ENCODE data around the gene UFSP2.

DNA sequence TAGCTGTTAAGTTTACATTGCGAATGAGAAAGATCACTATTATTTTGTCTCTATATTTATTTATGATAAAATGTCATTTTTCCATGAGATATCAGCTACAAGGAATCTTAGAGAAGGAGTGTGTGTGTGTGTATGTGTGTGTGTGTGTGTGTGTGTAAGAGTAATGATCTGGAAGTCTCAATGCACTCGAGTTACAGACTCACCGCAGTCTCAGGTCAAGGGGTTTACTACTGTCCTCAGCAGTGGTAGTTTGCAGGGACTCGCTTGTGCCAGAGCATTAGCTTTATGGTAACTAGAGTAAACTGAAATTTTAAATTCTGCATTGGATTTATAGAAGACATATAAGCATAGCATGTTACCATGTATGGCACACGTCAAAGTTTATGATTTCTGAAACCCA, 60.9 kb downstream of the UFSP2 start:
- no peak for TF ChIP-seq CTCF (conservative IDR thresholded peaks at IDR 0.05; ENCODE audit: low read depth in 2 of 2)
- no peak for TF ChIP-seq POLR2AphosphoS5 (IDR thresholded peaks at IDR 0.05; ENCODE audit: low read depth)
- TF ChIP-seq NANOG (IDR thresholded peaks at IDR 0.05; ENCODE audit: borderline replicate concordance): no peak
